Natural killer cell treated with Interleukin-12 subunit alpha and Interleukin-12 subunit beta and Interleukin-15 and Interleukin-18, amount 100 ng/mL, for 72 hours (primary cell): ENCODE measurements around the gene PTTG1. TPM values are rescaled to one million over a fixed set of nuclear protein-coding genes. Genes with fewer than 3 reads are reported as not detected.
A peak's percentile ranks its signal among the peaks of the same experiment; 100 is the strongest.

ENCODE experiments used
- ATAC-seq, 2 donors: fragments of 150-1000 bp; cut with Tn5 transposase in 1 of 2; sonication (Bioruptor Pico), chemical (Tn5 transposase) in 1 of 2; 2 replicates each; pipeline ENCODE4 v1.10.0; 2021
- DNase-seq: peaks from one replicate; pipeline ENCODE4 v3.0.0; 2022; ENCODE audit warnings: low spot score
- H3K27ac Mint-ChIP-seq, 2 donors: 1 replicate in 1 of 2; 2 replicates in 1 of 2; pipeline ENCODE4 v1.8.0; 2022; ENCODE audit warnings: mixed read lengths in 2 of 2, mild to moderate bottlenecking in 1 of 2, moderate library complexity in 1 of 2
- H3K27me3 Mint-ChIP-seq, 2 donors: 1 replicate in 1 of 2; 2 replicates in 1 of 2; pipeline ENCODE4 v1.8.0; 2022; ENCODE audit warnings: mixed read lengths in 2 of 2
- H3K36me3 Mint-ChIP-seq: one replicate; pipeline ENCODE4 v1.8.0; 2022; ENCODE audit warnings: mixed read lengths
- H3K4me1 Mint-ChIP-seq, 2 donors: 1 replicate in 1 of 2; 2 replicates in 1 of 2; pipeline ENCODE4 v1.8.0; 2022; ENCODE audit warnings: low read depth in 2 of 2, mixed read lengths in 2 of 2, mild to moderate bottlenecking in 1 of 2
- H3K4me3 Mint-ChIP-seq: one replicate; pipeline ENCODE4 v1.8.0; 2022; ENCODE audit warnings: mixed read lengths
- H3K9me3 Mint-ChIP-seq: 2 replicates; pipeline ENCODE4 v1.8.0; 2022; ENCODE audit warnings: mixed read lengths
- total RNA-seq, 2 donors: library from RNA; stranded (reverse); gene quantifications; one replicate each; pipeline ENCODE4 v1.2.3, GENCODE V29; 2022

The PTTG1 gene
- total RNA-seq, 2 donors from 2014 or later = 139 to 241 TPM

GRCh38 chr5:160477266-160477970, 55.8 kb downstream of the PTTG1 start:
- peaks cover 52% of the 10 kb centered on the region for H3K36me3 Mint-ChIP-seq
- peaks cover 63 to 72% of the 10 kb centered on the region in 2 donors for H3K4me1 Mint-ChIP-seq
- peak overlapping the region; percentile 69 for H3K4me3 Mint-ChIP-seq
- no peaks in the 10 kb centered on the region for H3K27me3 Mint-ChIP-seq
- no peak for DNase-seq
- H3K27ac Mint-ChIP-seq = peak overlapping the region; percentile 37 to 57
- no peak for ATAC-seq
- H3K9me3 Mint-ChIP-seq = no peaks in the 10 kb centered on the region

DNA sequence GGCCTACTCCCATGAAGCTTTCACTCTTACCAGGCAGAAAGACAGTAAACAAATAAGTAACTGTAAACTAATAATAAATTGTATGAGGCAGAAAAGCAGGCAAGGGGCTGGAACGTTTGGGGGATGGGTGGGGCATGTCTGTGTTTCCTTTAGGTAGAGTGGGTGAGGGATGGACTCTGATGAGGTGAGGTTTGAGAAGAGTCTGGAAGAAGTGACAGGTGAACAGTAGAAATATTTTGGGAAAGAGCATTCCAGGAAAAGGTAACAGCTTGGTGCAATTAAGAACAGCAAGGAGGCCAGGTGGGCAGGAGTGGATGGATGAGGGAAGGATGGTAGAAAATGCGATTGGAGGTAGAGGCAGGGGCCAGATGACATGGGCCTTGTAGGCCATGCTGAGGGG, 56.5 kb downstream of the PTTG1 start:
- Mint-ChIP-seq H3K4me1 (peaks cover 64 to 76% of the 10 kb centered on the region in 2 donors), H3K9me3 (no peaks in the 10 kb centered on the region), H3K4me3 (peak overlapping the region; percentile 69), H3K36me3 (peaks cover 54% of the 10 kb centered on the region), H3K27me3 (no peaks in the 10 kb centered on the region), H3K27ac (peak overlapping the region; percentile 37 to 57)
- no peak for ATAC-seq
- DNase-seq = no peak

Other genes with a start within 250 kb of the PTTG1 start
- not detected for gene FABP6, start 192.3 kb upstream of the PTTG1 start, total RNA-seq
- 10 to 100 TPM in 1 of 2 donors, 1 to 10 TPM in 1; 5.6 to 20.1 TPM for gene CCNJL, start 109.3 kb upstream of the PTTG1 start, total RNA-seq
- not detected for gene C1QTNF2, start 51.2 kb upstream of the PTTG1 start, total RNA-seq
- gene FAM200C, start 21.8 kb upstream of the PTTG1 start, total RNA-seq = under 1 TPM; 0.78 to 1.00 TPM
- 10 to 100 TPM; 50.7 to 62.0 TPM for gene SLU7, start 2.8 kb upstream of the PTTG1 start, total RNA-seq